ENCODE results near the gene CHKB. TPM values are rescaled to one million over a fixed set of nuclear protein-coding genes. Genes with fewer than 3 reads are reported as not detected.

Gene CHKB
- total and polyA plus RNA-seq, 2 of the 8 experiments (the other 6 are each of a cell fraction or from before 2014, with no cell fraction given) = 27.9 to 42.2 TPM

- no peaks in the 10 kb centered on the region for H3K36me3 ChIP-seq (ENCODE audit: control insufficient read depth in 2 of 4, insufficient read depth in 4 of 4, low read length in 3 of 4)
Observed at GRCh38 chr22:50535113-50535512, 47.5 kb downstream of the CHKB start.

More at GRCh38 chr22:50535113-50535512, 47.5 kb downstream of the CHKB start:
- Histone ChIP-seq H2AFZ (ENCODE audit: low read length) (no peak overlapping the region), H3K4me3 (ENCODE audit: extremely low read depth in 1 of 4, insufficient read depth in 2 of 4, low read depth in 3 of 4, low read length in 4 of 4) (no peak overlapping the region), H3K4ac (replicated peaks; ENCODE audit: insufficient read length, low read depth, low read length) (no peak overlapping the region), H2BK12ac (ENCODE audit: low read depth, low read length) (no peak overlapping the region), H2AK5ac (ENCODE audit: low read depth, low read length) (no peak overlapping the region), H3K27ac (ENCODE audit: low read depth, low read length) (no peak overlapping the region), H4K8ac (ENCODE audit: extremely low read depth, insufficient read depth, low read length) (no peak overlapping the region; the same call in 1 of the 2 replicates), H4K5ac (ENCODE audit: insufficient read length, low read depth, low read length) (no peak overlapping the region), H3K4me2 (ENCODE audit: insufficient read depth in 1 of 2, low read depth in 2 of 2, low read length in 2 of 2) (no peak overlapping the region), H2BK20ac (ENCODE audit: low read length) (no peak overlapping the region), H3K27me3 (replicated peaks in 1 of 4; ENCODE audit: control insufficient read depth in 3 of 4, extremely low read depth in 1 of 4, insufficient read depth in 3 of 4, low read length in 3 of 4) (peaks cover 24 to 35% (median 32%) of the 10 kb centered on the region in 4 experiments), H3K14ac (ENCODE audit: insufficient read length) (no peak overlapping the region), H3K79me2 (ENCODE audit: control insufficient read depth in 1 of 2, insufficient read depth in 2 of 2, low read length in 2 of 2) (no peaks in the 10 kb centered on the region), H2BK120ac (replicated peaks; ENCODE audit: low read depth, low read length) (no peak overlapping the region), H3K56ac (replicated peaks; ENCODE audit: insufficient read length, low read depth, low read length) (no peak overlapping the region), H3K9me3 (ENCODE audit: insufficient read depth in 2 of 2, low read depth in 1 of 2, low read length in 1 of 2) (no peaks in the 10 kb centered on the region), H4K91ac (replicated peaks; ENCODE audit: insufficient read length, low read length) (no peak overlapping the region), H3K9ac (replicated peaks in 1 of 4; ENCODE audit: extremely low read depth in 1 of 4, low read depth in 3 of 4, low read length in 3 of 4) (no peak overlapping the region), H2BK5ac (ENCODE audit: low read depth, low read length) (no peak overlapping the region), H3K18ac (ENCODE audit: extremely low read depth, low read length) (no peak overlapping the region), H3K23ac (ENCODE audit: insufficient read length) (no peak overlapping the region), H3K79me1 (ENCODE audit: low read depth, low read length) (no peaks in the 10 kb centered on the region), H3K23me2 (ENCODE audit: low read depth, low read length) (peaks cover 18% of the 10 kb centered on the region; the same call in 1 of the 2 replicates), H2BK15ac (ENCODE audit: low read length) (no peak overlapping the region), H4K20me1 (replicated peaks in 1 of 2; ENCODE audit: control insufficient read depth in 1 of 2, insufficient read depth in 2 of 2, low read length in 2 of 2) (no peaks in the 10 kb centered on the region), H3K4me1 (replicated peaks in 1 of 4; ENCODE audit: control insufficient read depth in 3 of 4, insufficient read depth in 4 of 4, low read length in 3 of 4) (peaks cover 0 to 14% (median 5%) of the 10 kb centered on the region in 4 experiments; a peak in 5 of 7 replicates)
- ChIA-PET CTCF (ENCODE audit: partially characterized antibody) (interaction anchor here (1.0 to 6.6 kb wide), 6 partner anchors 10 to 161 kb away, joined by 3 to 36 read pairs (median 4); partner anchors contain the start of genes KLHDC7B and SCO2), POLR2A (ENCODE audit: partially characterized antibody) (interaction anchor here (1.0 kb wide), 1 partner anchor 11 kb away, joined by 3 read pairs; no protein-coding TSS in a partner anchor)
- TF ChIP-seq RBBP5 (IDR thresholded peaks at IDR 0.05; ENCODE audit: borderline replicate concordance, low read depth, low read length) = no peak
- TF ChIP-seq SRF (IDR thresholded peaks at IDR 0.05; ENCODE audit: low read depth, low read length) = no peak
- no peak for TF ChIP-seq SIN3A (conservative IDR thresholded peaks at IDR 0.05 in 1 of 2, IDR thresholded peaks at IDR 0.05 in 1 of 2; ENCODE audit: low read depth in 1 of 2, low read length in 2 of 2)
- DNase-seq (ENCODE audit: low read depth in 1 of 2, low spot score in 2 of 2) (no peak), FAIRE-seq (no peak)
- WGBS, 2 experiments (ENCODE audit: extremely low coverage in 1 of 2, insufficient coverage in 1 of 2, insufficient read length in 1 of 2, insufficient replicate concordance in 2 of 2, low coverage in 1 of 2, low lambda C conversion rate in 2 of 2, missing lambda C conversion rate in 1 of 2) = 89% methylated on average over 7 of the region's 8 CpGs; no CpG with 5 or more reads in 1 of the 2 experiments
